Fibroblast of upper back skin (primary cell): ENCODE measurements around the gene PHKA2.
"Not testable (repeated sequence)": the region's sequence is repeated elsewhere in the genome, so short reads cannot be mapped to it uniquely, and the experiment has no call there.

Experiments used
- DNase-seq: peaks from one replicate; pipeline ENCODE4 v3.0.0-alpha.2; 2013

PHKA2 gene, protein sequence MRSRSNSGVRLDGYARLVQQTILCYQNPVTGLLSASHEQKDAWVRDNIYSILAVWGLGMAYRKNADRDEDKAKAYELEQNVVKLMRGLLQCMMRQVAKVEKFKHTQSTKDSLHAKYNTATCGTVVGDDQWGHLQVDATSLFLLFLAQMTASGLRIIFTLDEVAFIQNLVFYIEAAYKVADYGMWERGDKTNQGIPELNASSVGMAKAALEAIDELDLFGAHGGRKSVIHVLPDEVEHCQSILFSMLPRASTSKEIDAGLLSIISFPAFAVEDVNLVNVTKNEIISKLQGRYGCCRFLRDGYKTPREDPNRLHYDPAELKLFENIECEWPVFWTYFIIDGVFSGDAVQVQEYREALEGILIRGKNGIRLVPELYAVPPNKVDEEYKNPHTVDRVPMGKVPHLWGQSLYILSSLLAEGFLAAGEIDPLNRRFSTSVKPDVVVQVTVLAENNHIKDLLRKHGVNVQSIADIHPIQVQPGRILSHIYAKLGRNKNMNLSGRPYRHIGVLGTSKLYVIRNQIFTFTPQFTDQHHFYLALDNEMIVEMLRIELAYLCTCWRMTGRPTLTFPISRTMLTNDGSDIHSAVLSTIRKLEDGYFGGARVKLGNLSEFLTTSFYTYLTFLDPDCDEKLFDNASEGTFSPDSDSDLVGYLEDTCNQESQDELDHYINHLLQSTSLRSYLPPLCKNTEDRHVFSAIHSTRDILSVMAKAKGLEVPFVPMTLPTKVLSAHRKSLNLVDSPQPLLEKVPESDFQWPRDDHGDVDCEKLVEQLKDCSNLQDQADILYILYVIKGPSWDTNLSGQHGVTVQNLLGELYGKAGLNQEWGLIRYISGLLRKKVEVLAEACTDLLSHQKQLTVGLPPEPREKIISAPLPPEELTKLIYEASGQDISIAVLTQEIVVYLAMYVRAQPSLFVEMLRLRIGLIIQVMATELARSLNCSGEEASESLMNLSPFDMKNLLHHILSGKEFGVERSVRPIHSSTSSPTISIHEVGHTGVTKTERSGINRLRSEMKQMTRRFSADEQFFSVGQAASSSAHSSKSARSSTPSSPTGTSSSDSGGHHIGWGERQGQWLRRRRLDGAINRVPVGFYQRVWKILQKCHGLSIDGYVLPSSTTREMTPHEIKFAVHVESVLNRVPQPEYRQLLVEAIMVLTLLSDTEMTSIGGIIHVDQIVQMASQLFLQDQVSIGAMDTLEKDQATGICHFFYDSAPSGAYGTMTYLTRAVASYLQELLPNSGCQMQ

DNA sequence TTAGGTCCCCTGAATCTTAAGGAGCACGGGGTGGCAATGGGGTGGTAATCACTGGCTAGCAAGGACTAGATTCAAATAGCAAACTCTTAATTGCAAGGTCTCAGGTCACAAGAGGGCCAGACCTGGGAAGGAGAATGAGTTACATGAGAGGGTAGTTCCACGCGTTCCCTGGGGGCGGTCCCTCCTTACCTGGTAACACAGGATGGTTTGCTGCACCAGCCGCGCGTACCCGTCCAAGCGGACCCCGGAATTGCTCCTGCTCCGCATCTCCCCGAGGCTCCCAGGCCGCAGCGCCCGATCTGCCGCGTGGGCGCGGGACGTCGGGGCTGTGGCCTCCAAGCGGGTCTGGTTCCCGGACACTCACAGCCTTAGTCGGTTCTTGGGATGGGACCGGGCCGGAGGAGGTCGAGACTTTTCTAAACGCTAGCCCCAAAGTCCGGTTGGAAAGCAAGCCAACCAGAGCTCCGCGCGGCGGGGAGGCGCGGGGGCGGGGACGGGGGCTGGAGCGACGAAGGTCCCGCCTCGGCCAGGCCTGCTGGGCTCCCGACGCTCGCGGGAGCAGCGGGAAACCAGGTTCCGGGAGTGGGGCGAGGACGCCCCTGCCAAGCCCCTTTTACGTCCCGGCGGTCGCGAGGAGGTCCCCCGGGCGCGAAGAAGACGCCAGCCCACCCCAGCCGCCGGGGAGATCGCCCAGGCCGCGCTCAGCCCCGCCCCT lies at the start of gene PHKA2:
TSS of gene PHKA2 (minus strand) at position 449 of the 715 bp plus-strand sequence. CDS start at position 267, 182 bp downstream.
- DNase-seq: peak; percentile 34

DNA sequence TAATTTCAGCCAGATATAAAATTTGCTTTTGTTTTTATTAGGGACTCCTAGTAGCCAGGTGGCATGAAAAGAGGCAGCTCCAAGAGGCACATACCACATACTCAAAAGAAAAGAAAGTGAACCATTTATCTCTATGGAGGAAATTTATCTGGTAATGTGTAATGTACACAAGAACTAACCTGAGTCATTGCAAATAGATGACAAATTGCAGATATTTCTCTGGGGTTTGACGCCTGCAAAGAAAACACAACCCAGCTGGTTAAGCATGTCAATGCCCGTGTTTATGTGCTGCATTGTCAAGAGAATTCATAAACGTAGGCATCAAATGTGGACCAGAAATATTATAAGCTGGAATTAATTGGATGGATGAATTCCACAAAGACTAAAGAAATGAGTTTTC lies 46.9 kb upstream of the PHKA2 start:
- DNase-seq: no peak

GRCh38 chrX:19028560-19028959 lies 44.6 kb upstream of the PHKA2 start:
- DNase-seq: no peak

GRCh38 chrX:19024366-19024765 lies 40.5 kb upstream of the PHKA2 start:
- DNase-seq: no peak

- peak; percentile 20 for DNase-seq
Measured at GRCh38 chrX:19019996-19020395, 36.1 kb upstream of the PHKA2 start.

GRCh38 chrX:19017271-19017670 lies 33.4 kb upstream of the PHKA2 start:
- DNase-seq: peak; percentile 16

DNA sequence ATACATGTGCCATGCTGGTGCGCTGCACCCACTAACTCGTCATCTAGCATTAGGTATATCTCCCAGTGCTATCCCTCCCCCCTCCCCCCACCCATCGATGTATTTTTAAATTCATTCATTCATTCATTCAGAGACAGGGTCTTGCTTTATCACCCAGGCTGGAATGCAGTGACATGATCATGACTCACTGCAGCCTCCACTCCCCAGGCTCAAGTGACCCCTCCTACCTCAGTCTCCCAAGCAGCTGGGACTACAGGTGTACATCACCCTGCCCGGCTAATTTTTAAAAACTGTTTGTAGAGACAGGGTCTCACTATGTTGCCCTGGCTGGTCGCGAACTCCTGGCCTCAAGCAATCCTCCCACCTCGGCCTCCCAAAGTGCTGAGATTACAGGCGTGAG lies 32.7 kb upstream of the PHKA2 start:
- DNase-seq: not testable (repeated sequence)

DNA sequence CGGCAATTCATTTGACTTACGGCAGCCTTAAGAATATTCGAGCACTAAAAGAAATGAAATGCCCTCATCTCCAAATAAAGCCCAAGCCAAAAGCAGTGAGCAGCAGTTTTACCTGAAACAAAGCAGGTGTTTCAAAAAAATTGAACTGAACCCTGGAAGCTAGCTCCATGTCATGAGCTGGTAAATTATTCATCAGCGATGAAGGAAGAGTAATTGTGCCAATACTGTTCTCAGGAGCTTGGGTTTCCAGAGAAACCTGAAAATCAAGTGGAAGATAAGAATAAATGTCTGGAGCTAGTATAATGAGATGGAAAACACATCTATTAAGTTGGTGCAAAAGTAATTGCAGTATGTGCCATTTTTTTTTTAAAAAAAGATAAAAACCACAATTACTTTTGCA lies 24.0 kb upstream of the PHKA2 start:
- DNase-seq: no peak

GRCh38 chrX:19007011-19007410 lies 23.1 kb upstream of the PHKA2 start:
- no peak for DNase-seq

DNA sequence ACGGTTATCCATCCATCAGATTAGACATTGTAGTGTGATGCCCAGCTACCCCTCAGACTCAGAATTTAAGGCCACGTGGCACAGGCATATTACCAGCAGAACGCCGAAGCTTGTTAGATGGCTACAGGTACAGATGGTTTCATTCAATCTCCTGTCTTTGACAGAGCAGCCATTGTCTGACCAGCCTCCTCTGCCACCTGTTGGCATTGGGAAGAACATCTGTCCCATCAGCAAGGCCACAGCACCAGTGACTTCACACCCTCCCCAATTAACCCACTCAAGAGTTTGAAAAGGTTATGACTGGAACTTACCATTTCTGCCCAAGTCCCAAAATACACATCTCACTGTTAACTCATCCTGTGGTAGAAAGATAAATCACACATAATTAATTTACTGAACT lies 22.0 kb upstream of the PHKA2 start:
- no peak for DNase-seq

DNA sequence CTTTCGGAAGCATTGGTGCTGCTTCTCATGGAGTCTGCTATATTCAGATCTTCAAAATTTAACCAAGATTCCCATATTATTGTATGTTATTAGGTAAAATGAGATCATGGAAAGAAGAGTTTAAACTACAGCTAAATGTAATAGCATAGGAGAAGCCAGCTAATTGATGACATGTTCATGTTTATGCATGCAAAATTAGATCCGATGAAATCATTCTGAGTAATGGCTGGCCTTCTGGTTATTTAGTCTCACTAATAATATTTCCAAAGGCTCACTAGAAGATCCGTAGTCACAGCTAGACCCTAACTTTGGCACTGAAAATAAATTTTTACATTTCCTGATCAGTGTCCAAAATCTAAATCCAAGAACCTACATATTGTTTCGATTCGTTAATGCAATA lies 19.8 kb upstream of the PHKA2 start:
- no peak for DNase-seq

GRCh38 chrX:18998653-18999052 lies 14.7 kb upstream of the PHKA2 start:
- DNase-seq: no peak

DNA sequence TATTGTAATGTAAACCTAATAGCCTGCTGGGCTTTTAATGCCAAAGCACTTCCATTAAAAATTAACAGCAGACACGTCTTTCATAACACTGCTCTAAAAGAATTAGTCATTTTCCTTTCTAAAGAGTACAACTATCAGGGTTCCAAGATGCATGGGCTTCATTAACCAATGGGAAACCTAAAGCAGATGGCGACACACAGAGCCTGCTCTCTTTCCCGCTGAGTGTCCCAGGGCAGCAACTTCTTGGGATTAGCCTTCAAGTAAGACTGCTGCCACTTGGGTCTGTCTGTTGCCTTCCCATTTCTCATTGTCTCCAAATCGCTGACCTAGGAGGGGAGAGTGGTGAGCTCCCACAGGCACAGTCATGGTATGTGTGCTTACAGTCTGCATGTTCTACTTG lies 14.0 kb upstream of the PHKA2 start:
- peak; percentile 23 for DNase-seq

- DNase-seq: no peak
Measured at GRCh38 chrX:18996536-18996935, 12.6 kb upstream of the PHKA2 start.

DNA sequence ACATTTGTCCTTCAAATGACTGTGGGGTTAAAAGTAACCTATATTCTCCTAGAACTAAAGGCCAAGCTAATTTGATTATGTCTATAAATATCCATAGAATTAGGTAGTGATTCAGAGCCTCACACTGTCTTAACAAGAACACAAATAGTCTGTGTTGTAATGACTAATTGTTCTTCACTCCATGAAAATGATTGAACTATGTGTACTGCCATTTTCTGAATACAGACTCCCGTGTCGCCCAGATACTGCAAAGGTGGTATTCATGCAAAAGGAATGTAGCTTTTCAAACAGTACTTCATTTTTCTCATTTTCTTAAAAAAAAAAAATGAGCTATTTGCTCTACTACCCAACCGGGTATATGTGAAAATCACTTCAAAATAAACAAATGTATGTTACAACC lies 11.3 kb upstream of the PHKA2 start:
- DNase-seq: peak; percentile 77

DNA sequence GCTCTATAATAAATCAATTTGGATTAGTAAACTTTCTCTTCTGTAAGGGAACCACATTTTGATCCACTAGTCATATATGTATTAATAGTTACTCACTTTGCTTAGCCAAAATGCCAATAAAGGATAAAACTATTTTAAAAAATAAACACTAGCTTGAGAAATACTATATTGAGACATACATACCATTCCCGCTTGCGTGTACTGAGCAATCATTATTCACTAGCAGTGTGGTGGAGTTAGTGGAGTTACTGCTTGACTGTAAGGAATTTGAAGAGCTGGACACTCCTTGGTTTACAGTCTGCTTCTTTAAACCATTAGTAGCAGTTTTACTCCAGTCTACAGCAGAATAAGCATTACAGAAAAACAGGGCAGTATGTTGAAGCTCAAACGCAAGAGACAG lies 10.8 kb upstream of the PHKA2 start:
- DNase-seq: peak; percentile 88

DNA sequence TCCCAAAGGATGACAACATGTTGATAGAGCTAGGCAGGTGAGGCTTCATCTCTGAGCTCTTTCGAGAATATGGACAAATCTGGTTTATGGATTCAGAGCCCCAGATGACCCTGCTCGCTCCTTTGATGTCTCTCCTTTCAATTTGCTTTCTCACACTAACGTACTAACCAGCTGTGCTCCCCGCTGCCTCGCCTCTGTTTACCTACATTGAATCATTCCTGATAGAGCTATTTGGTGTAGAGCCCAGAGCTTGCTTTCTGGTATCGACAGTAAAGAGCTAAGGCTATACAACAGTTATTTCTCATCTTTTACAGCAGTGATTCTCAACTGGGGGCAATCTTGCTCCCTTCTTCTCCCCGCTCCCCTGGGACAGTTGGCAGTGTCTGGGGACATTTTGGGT lies 8.9 kb upstream of the PHKA2 start:
- DNase-seq: no peak

- DNase-seq: no peak
Measured at GRCh38 chrX:18985186-18985435, 1.2 kb upstream of the PHKA2 start.

DNA sequence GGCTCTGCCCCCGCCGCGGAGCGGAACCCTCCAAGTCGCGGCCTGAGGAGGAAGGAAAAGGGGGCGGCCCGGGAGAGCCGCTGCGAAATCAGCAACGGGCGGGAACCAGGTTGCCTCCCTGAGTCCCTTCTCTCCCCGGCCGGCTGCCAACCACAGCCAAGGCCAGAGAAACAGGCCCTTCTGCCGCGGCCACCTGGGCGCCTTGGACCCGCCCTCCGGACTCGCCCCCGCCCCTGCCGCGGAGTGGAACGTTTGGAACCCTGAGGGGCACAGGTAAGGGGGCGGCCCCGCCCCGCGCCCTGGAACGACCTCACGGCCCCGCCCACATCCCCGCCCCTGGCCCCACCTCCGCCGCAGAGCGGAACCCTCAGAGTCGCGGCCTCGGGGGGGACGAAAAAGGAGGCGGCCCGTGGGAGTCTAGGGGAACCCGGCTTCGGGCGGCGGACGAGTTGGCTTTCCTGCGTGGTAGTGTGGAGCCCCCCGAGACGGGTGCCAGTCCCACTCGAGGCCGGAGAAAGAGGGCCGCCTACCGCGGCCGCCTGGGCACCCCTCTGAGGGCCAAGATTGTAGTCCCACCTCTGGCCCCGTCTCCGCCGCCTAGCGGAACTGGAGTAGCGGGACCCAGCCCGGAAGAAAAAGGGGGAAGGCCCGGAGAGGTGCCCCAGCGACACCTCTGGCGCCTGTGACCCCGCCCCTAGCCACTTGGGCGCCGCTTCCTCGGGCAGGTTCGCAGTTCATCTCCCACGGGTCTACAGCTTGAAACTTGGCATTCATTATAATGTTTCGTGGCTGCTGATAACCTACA lies 669 bp upstream of the PHKA2 start:
- DNase-seq: peak; percentile 70

DNA sequence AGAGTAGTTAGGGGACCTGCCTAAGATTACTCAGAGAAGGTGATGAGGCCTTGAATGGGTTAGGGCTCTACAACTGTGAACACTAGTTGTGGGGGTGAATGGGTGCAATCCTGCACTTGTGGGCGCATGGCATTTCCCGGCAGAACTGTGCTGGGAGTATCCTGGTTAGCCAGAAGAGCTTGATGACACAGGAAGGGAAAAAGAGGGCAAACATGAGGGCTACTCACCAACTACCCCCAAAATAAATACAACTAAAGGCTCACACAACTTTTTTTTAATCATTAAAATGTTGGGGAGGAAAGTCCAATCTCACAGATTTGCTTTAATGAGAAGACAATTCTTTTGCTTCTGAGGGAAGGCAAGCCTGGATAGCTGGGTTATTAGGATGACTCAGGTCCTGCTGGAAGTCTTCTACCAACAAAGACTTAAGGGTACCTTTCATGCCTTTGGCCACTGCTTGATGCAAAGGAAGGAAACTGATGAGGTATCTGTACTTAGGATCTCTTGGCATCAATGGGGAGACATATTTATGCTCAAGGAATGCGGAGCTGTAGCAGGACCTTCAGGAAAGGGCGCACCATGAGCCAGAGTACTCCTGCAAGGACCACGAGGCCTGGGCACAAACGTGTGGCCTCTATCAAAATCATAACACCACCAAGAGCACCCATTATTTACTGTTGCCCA lies 2.6 kb downstream of the PHKA2 start:
- no peak for DNase-seq

DNA sequence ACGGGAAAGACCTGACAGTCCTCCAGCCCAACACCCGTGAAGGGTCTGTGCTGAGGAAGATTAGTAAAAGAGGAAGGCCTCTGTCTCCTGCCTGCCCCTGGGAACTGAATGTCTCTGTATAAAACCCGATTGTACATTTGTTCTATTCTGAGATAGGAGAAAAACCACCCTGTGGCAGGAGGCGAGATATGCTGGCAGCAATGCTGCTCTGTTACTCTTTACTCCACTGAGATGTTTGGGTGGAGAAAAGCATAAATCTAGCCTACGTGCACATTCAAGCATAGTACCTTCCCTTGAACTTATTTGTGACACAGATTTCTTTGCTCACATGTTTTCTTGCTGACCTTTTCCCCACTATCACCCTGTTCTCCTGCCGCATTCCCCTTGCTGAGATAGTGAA lies 3.7 kb downstream of the PHKA2 start:
- not testable (repeated sequence) for DNase-seq
